ENCODE results near the gene ARRB2. TPM values are rescaled to one million over a fixed set of nuclear protein-coding genes. Genes with fewer than 3 reads are reported as not detected.

Gene ARRB2
- total and polyA plus RNA-seq, 12 donors = 10.8 to 53.5 (median 17.2) TPM

DNA sequence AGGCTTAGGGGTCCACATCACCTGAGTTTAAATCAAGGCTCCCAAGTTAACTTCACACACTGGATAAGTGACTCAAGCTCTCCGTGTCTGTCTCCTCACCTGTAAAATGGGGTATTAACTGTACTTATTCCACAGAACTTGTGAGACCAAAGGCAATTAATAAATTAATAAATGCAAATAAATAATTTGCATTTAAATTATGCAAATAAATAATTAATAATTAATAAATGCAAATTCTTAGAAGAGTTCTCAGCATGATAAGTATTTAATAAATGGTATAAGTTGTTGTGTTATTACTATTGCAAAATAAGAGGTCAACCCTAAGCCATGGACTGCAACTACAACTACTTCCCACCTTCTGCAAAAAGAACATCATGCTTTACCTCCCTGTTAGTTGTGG, 43.0 kb downstream of the ARRB2 start:
- no peaks in the 10 kb centered on the region for H3K36me3 ChIP-seq
- no peaks in the 10 kb centered on the region for H3K9me3 ChIP-seq
- intact Hi-C loops (cut with DNase I) = no loop called here
- no peak for DNase-seq
- no peak overlapping the region for H3K4me3 ChIP-seq
- no peak for TF ChIP-seq CTCF (IDR thresholded peaks at IDR 0.05)
- peaks cover 0 to 19% (median 2%) of the 10 kb centered on the region in 9 donors for H3K4me1 ChIP-seq
- 91 to 95% methylated on average over 1 of the region's 1 CpG for WGBS, 2 donors
- ATAC-seq = no peak
- no peak overlapping the region for H3K27ac ChIP-seq
- peaks cover 0 to 56% (median 46%) of the 10 kb centered on the region in 7 donors for H3K27me3 ChIP-seq

- DNase-seq (no peak), ATAC-seq (peak in 7 of 8 donors; percentile 42 to 81 (median 69))
- Histone ChIP-seq H3K4me1 (peaks cover 0 to 10% (median 0%) of the 10 kb centered on the region in 9 donors), H3K4me3 (no peak overlapping the region), H3K27me3 (peaks cover 0 to 24% (median 17%) of the 10 kb centered on the region in 7 donors), H3K36me3 (no peaks in the 10 kb centered on the region), H3K27ac (peak overlapping the region in 3 of 10 donors; percentile 28 to 73 (median 44)), H3K9me3 (no peaks in the 10 kb centered on the region)
- TF ChIP-seq CTCF (IDR thresholded peaks at IDR 0.05) = no peak
- 67 to 70% methylated on average over 10 of the region's 10 CpGs for WGBS, 2 donors
- intact Hi-C loops (cut with DNase I) = no loop called here
These were observed 49.4 kb downstream of the ARRB2 start for GRCh38 chr17:4759776-4760236.

DNA sequence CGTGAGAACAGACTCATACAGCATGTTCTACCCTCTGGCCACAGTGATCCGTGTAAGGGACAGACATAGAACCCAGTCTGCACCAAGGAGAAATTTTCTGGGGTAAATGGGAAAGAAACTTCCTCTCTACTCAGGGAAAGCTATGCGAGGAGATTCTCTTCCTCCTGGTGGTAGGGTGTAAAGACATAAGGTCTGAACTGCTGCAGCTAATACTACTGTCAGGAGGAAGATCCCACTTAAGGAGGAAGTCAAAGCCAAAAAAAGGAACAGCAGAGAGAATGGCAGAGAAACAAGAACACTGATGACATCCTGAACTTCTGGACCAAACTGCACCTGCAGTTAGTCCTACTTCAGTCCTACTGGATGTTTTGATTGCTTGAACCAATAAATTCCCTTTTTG, 54.2 kb downstream of the ARRB2 start:
- TF ChIP-seq CTCF (IDR thresholded peaks at IDR 0.05) = no peak
- Histone ChIP-seq H3K27me3 (peaks cover 0 to 10% (median 0%) of the 10 kb centered on the region in 7 donors), H3K9me3 (no peaks in the 10 kb centered on the region), H3K27ac (peak overlapping the region in 4 of 10 donors; percentile 30 to 89 (median 48)), H3K36me3 (no peaks in the 10 kb centered on the region), H3K4me1 (peaks cover 0 to 33% (median 0%) of the 10 kb centered on the region in 9 donors), H3K4me3 (no peak overlapping the region)
- peak in 6 of 8 donors; percentile 26 to 70 (median 58) for ATAC-seq
- WGBS, 2 donors = 73 to 77% methylated on average over 3 of the region's 3 CpGs
- intact Hi-C loops (cut with DNase I) = no loop called here
- no peak for DNase-seq

DNA sequence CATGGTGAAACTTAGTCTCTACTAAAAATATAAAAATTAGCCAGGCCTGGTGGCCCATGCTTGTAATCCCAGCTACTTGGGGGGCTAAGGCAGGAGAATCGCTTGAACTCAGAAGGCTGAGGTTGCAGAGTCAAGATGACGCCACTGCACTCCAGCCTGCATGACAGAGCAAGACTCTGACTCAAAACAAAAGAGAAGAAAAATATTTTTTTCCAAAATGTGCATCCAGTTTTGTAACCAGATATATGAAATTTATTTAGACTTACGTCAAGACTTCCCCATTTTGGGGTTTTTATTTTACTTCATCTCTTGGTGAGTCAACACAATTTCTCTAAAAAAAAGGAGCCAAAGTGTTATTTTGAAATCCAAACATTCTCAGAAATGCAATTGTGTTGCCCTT, 55.8 kb downstream of the ARRB2 start:
- ATAC-seq (peak in 7 of 8 donors; percentile 26 to 73 (median 38)), DNase-seq (no peak)
- no peaks in the 10 kb centered on the region for H3K9me3 ChIP-seq
- intact Hi-C loops (cut with DNase I) = no loop called here
- WGBS, 2 donors = 81 to 90% methylated on average over 3 of the region's 3 CpGs
- no peak overlapping the region for H3K4me3 ChIP-seq
- H3K4me1 ChIP-seq = peaks cover 0 to 40% (median 0%) of the 10 kb centered on the region in 9 donors
- H3K27me3 ChIP-seq = peaks cover 0 to 3% (median 0%) of the 10 kb centered on the region in 7 donors
- no peaks in the 10 kb centered on the region for H3K36me3 ChIP-seq
- TF ChIP-seq CTCF (IDR thresholded peaks at IDR 0.05) = no peak
- H3K27ac ChIP-seq = peak overlapping the region in 5 of 10 donors; percentile 31 to 89 (median 58)
